Renal pelvis (tissue), 4 donors: Measurements from ENCODE around the gene POP4. TPM values are rescaled to one million over a fixed set of nuclear protein-coding genes. Genes with fewer than 3 reads are reported as not detected.

Experiments
- DNase-seq: peaks from one replicate; pipeline ENCODE4 v3.0.0-alpha.2; 2013
- polyA plus RNA-seq, 3 donors: library from polyadenylated mRNA; unstranded; fragments of 120-200 nt; gene quantifications; one replicate each; pipeline ENCODE4 v1.2.1, GENCODE V29; 2013; ENCODE audit not compliant: insufficient read length in 3 of 3

The POP4 gene
- polyA plus RNA-seq, 3 donors: 68.8 to 72.7 (median 70.4) TPM

GRCh38 chr19:29573486-29573885, 32.6 kb upstream of the POP4 start:
- DNase-seq: no peak

DNA sequence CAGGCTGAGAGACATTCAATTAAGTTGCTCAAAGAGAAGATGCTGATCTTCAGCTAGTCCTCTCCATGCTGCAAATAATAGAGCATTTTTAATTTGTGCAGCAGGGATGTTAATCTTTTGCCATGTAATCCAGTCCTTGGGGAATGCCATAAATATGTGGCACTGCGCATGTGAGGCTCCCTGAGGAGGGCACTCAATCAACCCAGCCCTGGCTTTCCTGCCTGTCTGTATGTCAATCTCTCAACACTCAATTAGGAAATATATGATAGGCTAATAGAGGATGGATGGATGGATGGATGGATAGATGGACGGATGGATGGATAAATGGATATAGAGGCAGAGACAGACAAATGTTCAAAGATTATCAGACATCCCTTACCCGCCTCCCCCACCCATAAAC, 31.6 kb upstream of the POP4 start:
- DNase-seq: no peak

DNA sequence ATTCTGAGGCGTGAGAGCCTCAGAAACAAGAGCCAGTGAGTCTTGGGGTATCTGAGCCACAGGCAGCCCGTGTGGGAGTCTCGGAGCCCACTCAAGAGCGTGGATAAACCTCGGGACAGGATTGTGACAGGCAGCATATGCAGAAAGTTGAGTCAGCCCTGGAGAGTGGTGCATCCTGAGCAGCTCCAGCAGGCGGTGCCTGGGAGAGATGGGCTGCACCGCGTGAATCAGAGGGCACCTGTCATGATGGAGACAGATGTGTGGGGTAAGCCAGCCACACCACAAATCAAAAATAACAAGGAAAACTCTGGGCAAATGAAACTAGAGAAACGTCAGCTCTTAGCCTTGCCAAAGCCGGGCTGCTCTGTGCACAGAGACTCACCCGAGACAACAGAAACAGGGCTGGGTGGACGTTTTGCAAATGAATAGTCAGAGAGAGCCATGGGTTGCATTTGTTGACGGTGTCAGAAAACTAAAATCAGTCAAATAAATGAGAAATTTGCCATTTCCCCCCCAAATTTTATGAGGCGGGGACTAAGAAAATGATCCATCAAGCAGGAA, 30.0 kb upstream of the POP4 start:
- DNase-seq: no peak

GRCh38 chr19:29576761-29577648, 29.1 kb upstream of the POP4 start:
- no peak for DNase-seq

DNA sequence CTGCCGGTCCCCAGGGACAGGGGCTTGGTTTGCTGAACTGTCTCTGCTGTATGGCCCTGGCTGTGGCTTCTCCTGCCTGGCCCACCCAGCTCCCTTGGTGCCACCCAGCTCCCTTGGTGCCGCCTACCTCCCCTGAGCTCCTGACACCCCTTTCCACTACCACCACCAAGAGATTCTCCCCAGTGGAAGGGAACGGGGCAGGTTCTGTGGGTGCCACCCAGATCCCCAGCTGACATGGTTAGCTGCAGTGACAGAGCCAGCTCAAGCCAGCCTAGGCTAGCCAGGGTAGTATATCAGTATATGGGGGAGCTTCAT, 28.5 kb upstream of the POP4 start:
- DNase-seq: no peak

- DNase-seq: no peak
These were observed 27.7 kb upstream of the POP4 start for GRCh38 chr19:29578349-29578748.

DNA sequence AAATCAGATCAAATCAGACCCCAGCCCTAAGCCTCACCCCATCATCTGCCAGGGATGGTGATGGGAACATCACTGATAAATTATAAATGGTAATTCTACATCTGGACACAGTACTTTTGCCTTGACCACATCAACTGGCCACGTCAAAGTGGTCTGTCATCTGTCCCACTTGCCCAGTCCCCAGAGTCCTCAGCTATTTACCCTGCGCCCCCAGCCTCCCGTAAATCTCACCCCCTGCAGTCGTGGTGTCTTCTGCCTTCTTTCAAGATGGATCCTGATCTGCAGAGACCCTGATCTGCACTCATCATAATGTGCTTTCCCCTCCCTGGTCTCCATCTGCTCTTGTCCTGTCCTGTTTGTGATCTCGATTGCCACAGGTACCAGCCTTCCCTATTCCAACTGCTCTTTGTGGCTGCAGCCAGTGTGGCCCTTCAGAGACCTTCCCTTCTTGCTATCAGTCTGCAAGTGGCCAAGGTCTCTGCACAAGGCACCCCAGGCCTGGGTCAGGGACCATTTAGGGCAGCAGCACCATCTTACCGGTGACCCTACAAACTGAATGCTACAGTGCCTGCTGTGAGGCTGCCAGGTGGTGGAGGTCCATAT, 26.7 kb upstream of the POP4 start:
- DNase-seq: no peak

DNA sequence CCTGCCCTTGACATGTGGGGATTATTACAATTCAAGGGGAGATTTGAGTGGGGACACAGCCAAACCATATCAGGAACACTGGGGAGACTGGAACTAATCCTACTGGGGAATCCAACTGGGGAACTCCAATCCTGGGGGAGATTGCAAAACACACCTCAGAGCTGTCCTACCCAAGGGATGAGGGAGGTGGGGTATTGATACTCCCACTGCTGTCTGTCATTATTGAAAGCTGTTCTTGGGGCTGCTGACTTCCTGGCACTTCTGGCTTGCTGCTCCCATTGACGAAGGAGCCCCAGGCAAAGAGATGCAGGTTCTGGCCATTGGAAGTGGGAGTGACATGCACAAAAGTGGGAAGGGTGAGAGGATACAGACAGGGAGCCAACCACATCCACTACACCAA, 24.7 kb upstream of the POP4 start:
- DNase-seq: no peak

DNA sequence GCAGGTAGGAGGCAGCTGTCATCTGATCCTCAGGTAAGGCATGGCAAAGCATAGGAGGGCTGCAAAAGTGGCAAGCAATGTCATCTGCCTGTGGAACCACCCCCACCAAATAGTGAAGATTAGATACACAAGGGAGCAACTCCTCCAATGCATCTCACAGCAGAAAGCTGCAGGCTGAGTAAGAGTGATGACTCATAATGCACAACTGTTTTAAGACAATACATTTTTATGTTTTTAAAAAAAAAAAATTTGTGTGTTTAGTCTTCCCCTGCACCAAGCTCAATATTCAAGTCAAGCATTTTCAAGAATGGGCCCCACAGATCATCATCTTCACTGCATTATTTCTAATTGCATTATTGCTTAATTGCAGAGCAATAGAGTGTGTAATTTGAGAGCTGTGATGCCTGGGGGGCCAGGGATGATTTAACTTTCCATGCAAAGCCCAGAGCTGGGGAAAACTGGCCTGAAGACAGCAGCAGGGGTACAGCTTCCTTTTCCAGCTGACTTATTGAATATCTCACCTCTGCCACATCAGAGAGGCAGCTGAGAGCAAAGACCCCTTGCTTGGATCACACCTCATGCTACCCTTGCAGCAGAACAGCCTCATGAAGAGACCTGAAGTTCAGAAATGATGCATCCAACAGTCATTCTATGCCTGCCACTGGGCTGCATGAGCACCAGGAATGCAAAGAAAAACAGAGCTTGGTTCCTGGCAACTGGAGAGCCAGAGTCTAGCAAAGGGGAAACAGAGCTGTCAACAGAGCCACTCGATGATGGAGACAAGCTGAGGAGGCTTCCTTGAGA, 22.7 kb upstream of the POP4 start:
- no peak for DNase-seq

DNA sequence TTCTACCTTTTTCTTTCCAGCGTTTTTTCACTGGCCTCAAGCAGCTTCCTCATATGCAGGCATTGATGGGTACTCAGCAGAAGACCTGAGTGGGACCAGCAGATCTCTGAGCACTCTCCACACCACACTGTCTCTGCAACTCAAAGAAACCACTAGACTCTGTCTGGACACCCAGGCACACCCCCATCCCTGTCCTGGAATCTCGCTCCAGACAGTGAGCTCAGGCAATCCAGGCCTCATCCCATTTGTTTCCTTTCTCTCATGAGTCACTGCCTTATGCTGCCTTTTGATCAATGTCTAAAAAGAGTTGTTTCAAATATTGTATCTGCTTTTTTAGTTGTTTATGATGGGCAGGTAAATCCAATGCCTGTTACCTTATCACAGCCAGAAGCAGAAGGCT, 19.7 kb upstream of the POP4 start:
- no peak for DNase-seq

DNA sequence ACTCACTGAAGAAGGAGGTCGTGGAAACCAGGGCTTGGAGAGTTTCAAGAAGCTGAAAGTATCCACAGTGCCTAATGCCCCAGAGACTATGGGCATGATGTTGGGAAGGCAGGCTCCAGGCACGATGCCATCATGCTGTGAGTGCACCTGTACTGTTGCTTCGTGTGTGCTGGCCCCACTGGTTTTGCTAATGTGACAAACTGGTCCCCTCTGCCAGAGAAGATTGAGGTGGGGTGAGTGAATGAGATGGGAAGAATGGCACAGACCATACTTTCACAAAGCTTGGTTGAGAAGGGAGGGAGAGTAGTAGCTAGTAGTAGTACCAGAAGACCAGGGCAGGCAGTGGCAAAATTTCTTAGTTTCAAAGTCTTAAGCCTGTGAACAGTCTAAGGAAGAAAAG, 19.0 kb upstream of the POP4 start:
- DNase-seq: no peak

- DNase-seq: no peak
These were observed 18.5 kb upstream of the POP4 start for GRCh38 chr19:29587518-29587986.

- no peak for DNase-seq
These were observed 18.0 kb upstream of the POP4 start for GRCh38 chr19:29588095-29588494.

DNA sequence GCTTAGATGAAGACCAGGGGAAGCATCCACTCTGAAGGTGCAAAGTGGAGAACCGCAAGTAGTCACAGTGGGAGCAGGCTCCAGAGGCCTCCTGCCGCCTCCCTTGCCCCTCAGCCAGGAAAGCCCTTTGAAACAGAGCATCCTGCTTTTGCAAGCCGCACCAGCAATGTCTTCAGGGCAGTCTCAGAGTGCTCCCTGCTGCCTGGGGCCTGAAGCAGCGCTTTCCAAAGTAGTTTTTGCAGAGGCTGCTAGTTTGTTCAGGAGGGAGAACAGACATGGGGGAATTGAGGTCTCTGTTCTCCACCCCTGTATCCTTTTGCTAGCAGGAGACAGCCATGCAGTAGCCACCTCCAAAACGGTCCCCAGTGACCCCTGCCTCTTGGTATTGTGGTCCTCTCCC, 15.8 kb upstream of the POP4 start:
- no peak for DNase-seq

DNA sequence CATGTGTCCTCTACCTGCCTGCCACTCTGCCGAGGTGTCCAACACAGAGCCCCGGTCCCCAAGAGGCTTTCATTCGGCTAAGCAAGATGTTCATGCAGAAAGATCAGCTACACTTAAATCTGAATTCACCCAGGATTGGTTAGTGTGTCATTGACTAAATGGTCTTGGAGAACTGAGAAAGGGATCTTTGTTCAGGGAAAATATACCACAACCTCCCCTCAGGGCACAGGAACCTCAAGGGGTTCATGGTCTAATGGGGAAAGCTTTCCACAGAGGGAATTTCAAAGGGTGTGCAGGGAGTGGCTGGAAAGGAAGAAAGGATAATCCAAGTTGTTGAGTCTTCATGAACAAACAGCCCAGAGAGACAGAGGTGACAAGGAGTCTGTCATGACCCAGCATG, 14.4 kb upstream of the POP4 start:
- no peak for DNase-seq

GRCh38 chr19:29593869-29594268, 12.2 kb upstream of the POP4 start:
- DNase-seq: no peak

GRCh38 chr19:29596080-29596727, 9.9 kb upstream of the POP4 start:
- DNase-seq: peak; percentile 37

GRCh38 chr19:29596885-29597525, 9.1 kb upstream of the POP4 start:
- DNase-seq: peak; percentile 47

DNA sequence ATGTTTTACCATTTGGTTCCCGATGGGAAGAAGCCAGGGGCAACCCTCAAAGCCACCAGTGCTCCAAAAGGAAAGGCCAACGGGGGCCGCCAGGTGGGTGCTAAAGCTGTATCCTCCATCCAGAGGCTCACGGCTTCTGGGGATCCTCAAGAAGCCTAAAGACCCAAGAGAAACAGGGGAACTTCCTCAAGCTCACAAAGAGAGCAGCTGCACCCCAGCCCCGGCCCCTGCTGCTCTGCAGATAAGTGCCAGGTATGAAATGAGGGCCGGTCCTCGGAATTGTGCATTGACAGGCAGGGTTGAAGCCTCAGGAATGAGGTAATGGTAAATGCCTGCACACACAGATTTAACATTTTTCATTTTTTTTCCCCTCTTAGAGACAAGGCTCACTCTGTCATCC, 8.0 kb upstream of the POP4 start:
- no peak for DNase-seq

GRCh38 chr19:29598496-29598895, 7.6 kb upstream of the POP4 start:
- DNase-seq: no peak

GRCh38 chr19:29603308-29603707, 2.8 kb upstream of the POP4 start:
- DNase-seq: no peak

GRCh38 chr19:29606420-29606747, 301 bp downstream of the POP4 start:
- no peak for DNase-seq
